GM18951 (cell line): ENCODE data around the gene WNT2B.
A peak's percentile ranks its signal among the peaks of the same experiment; 100 is the strongest.
"Not testable (repeated sequence)": the region's sequence is repeated elsewhere in the genome, so short reads cannot be mapped to it uniquely, and the experiment has no call there.

Experiments
- POLR2A ChIP-seq: IDR thresholded peaks from 4 replicates; pipeline ENCODE4 v1.6.1; 2011; ENCODE audit warnings: mild to moderate bottlenecking; ENCODE audit not compliant: insufficient read length, insufficient read depth; ENCODE audit errors: extremely low read depth
- in situ Hi-C: fragments of 300-500 bp; cut with MboI; formaldehyde crosslinking; loops from one replicate; pipeline ENCODE4 v1.12.0; 2022; ENCODE audit warnings: low sequenced_read_pairs, mixed read lengths, inconsistent platforms; ENCODE audit not compliant: unreplicated experiment

The WNT2B gene

GRCh38 chr1:112508278-112509004, at the start of gene WNT2B:
WNT2B (plus strand) TSS chr1:112508965; CDS start chr1:112509263, 298 bp downstream.
- no peak for TF ChIP-seq POLR2A
- in situ Hi-C loops, result loop anchor here (10.0 to 25.0 kb wide), 2 partner anchors 106 to 179 kb away; partner anchors contain the start of genes CAPZA1 and ST7L

GRCh38 chr1:112460615-112461014, 48.1 kb upstream of the WNT2B start:
- no peak for TF ChIP-seq POLR2A
- in situ Hi-C loops, result loop anchor here (10.0 kb wide), 1 partner anchor 66 kb away; the partner anchor contains the start of gene CTTNBP2NL

- in situ Hi-C loops, result loop anchor here (10.0 kb wide), 1 partner anchor 67 kb away; the partner anchor contains the start of gene CTTNBP2NL
- TF ChIP-seq POLR2A, result no peak
Observed at GRCh38 chr1:112461200-112461871, 47.4 kb upstream of the WNT2B start.

- in situ Hi-C loops, result loop anchor here (10.0 kb wide), 1 partner anchor 68 kb away; the partner anchor contains the start of gene CTTNBP2NL
- no peak for TF ChIP-seq POLR2A
Observed at GRCh38 chr1:112462953-112463279, 45.8 kb upstream of the WNT2B start.

GRCh38 chr1:112464501-112464900, 44.3 kb upstream of the WNT2B start:
- in situ Hi-C loops, result loop anchor here (10.0 kb wide), 1 partner anchor 70 kb away; the partner anchor contains the start of gene CTTNBP2NL
- TF ChIP-seq POLR2A, result no peak

- no peak for TF ChIP-seq POLR2A
- in situ Hi-C loops, result loop anchor here (10.0 kb wide), 1 partner anchor 70 kb away; the partner anchor contains the start of gene CTTNBP2NL
Observed at GRCh38 chr1:112465122-112465521, 43.6 kb upstream of the WNT2B start.

GRCh38 chr1:112466078-112466660, 42.6 kb upstream of the WNT2B start:
- TF ChIP-seq POLR2A, result peak; percentile 39
- in situ Hi-C loops, result loop anchor here (10.0 kb wide), 1 partner anchor 71 kb away; the partner anchor contains the start of gene CTTNBP2NL

- in situ Hi-C loops, result not testable (repeated sequence)
Observed at GRCh38 chr1:112470324-112470723, 38.4 kb upstream of the WNT2B start.

GRCh38 chr1:112470966-112471365, 37.8 kb upstream of the WNT2B start:
- TF ChIP-seq POLR2A, result no peak
- in situ Hi-C loops, result no loop called here

- TF ChIP-seq POLR2A, result no peak
- in situ Hi-C loops, result no loop called here
Observed at GRCh38 chr1:112472142-112472541, 36.6 kb upstream of the WNT2B start.

GRCh38 chr1:112477550-112477949, 31.2 kb upstream of the WNT2B start:
- in situ Hi-C loops, result no loop called here
- TF ChIP-seq POLR2A, result no peak

GRCh38 chr1:112478314-112478713, 30.5 kb upstream of the WNT2B start:
- in situ Hi-C loops, result no loop called here
- TF ChIP-seq POLR2A, result no peak

GRCh38 chr1:112486063-112486462, 22.7 kb upstream of the WNT2B start:
- in situ Hi-C loops, result not testable (repeated sequence)

GRCh38 chr1:112487686-112488085, 21.1 kb upstream of the WNT2B start:
- in situ Hi-C loops, result not testable (repeated sequence)
